CD4-positive, CD25-positive, alpha-beta regulatory T cell (primary cell): ENCODE data around the gene E2F1. TPM values are rescaled to one million over a fixed set of nuclear protein-coding genes. Genes with fewer than 3 reads are reported as not detected.

Experiments
- ATAC-seq, 2 donors: fragments of 150-1000 bp; cut with Tn5 transposase; one replicate each; pipeline ENCODE4 v1.10.0; 2021; ENCODE audit warnings: low read depth in 2 of 2, moderate number of reproducible peaks in 2 of 2, moderate library complexity in 1 of 2
- DNase-seq, 3 donors: peaks; one replicate each; pipeline versions ENCODE4 v3.0.0 to v3.0.0-alpha.2; 2012 to 2022; ENCODE audit warnings: mixed read lengths in 1 of 3
- H3K27ac ChIP-seq: one replicate; pipeline ENCODE4 v1.7.0; 2013; ENCODE audit warnings: mild to moderate bottlenecking, low read length; ENCODE audit not compliant: insufficient read depth, poor library complexity, severe bottlenecking
- H3K27me3 ChIP-seq: one replicate; pipeline ENCODE4 v1.7.0; 2013; ENCODE audit warnings: low read length; ENCODE audit not compliant: control insufficient read depth, insufficient read depth
- H3K36me3 ChIP-seq: one replicate; pipeline ENCODE4 v1.7.0; 2013; ENCODE audit warnings: mild to moderate bottlenecking, low read length, moderate library complexity; ENCODE audit not compliant: control insufficient read depth, insufficient read depth
- H3K4me1 ChIP-seq: 2 replicates; pipeline ENCODE4 v1.7.0; 2013; ENCODE audit warnings: mild to moderate bottlenecking, low read length; ENCODE audit not compliant: insufficient read depth, control insufficient read depth, poor library complexity, severe bottlenecking
- H3K4me3 ChIP-seq: one replicate; pipeline ENCODE4 v1.7.0; 2013; ENCODE audit warnings: low read depth, mild to moderate bottlenecking, low read length, moderate library complexity
- H3K9me3 ChIP-seq, 2 experiments: 1 replicate in 1 of 2; 2 replicates in 1 of 2; pipeline ENCODE4 v1.7.0; 2013; ENCODE audit warnings: low read length in 2 of 2, mild to moderate bottlenecking in 1 of 2, moderate library complexity in 1 of 2; ENCODE audit not compliant: control insufficient read depth in 2 of 2
- H3K27ac Mint-ChIP-seq, 3 donors: one replicate each; pipeline ENCODE4 v1.8.0; 2020 to 2022; ENCODE audit warnings: mild to moderate bottlenecking in 3 of 3, mixed read lengths in 3 of 3, moderate library complexity in 2 of 3
- H3K27me3 Mint-ChIP-seq: one replicate; pipeline ENCODE4 v1.8.0; 2022; ENCODE audit warnings: mild to moderate bottlenecking, mixed read lengths
- H3K36me3 Mint-ChIP-seq: one replicate; pipeline ENCODE4 v1.8.0; 2020; ENCODE audit warnings: mixed read lengths
- H3K4me1 Mint-ChIP-seq, 4 donors: one replicate each; pipeline ENCODE4 v1.8.0; 2020 to 2022; ENCODE audit warnings: mixed read lengths in 4 of 4, mild to moderate bottlenecking in 1 of 4
- H3K4me3 Mint-ChIP-seq, 4 donors: one replicate each; pipeline ENCODE4 v1.8.0; 2020 to 2022; ENCODE audit warnings: mild to moderate bottlenecking in 4 of 4, mixed read lengths in 4 of 4, moderate library complexity in 3 of 4
- H3K9me3 Mint-ChIP-seq, 7 donors: one replicate each; pipeline ENCODE4 v1.8.0; 2020 to 2022; ENCODE audit warnings: mixed read lengths in 7 of 7, mild to moderate bottlenecking in 3 of 7, moderate library complexity in 2 of 7
- polyA plus RNA-seq, 4 donors: library from polyadenylated mRNA; unstranded; fragments of 300-500 nt; fragmentation: Illumina TruSeq; gene quantifications; one replicate each; pipeline ENCODE4 v1.2.3, GENCODE V29; 2021
- total RNA-seq: library from RNA; stranded (reverse); gene quantifications from one replicate; pipeline ENCODE4 v1.2.3, GENCODE V29; 2022

Gene E2F1, protein sequence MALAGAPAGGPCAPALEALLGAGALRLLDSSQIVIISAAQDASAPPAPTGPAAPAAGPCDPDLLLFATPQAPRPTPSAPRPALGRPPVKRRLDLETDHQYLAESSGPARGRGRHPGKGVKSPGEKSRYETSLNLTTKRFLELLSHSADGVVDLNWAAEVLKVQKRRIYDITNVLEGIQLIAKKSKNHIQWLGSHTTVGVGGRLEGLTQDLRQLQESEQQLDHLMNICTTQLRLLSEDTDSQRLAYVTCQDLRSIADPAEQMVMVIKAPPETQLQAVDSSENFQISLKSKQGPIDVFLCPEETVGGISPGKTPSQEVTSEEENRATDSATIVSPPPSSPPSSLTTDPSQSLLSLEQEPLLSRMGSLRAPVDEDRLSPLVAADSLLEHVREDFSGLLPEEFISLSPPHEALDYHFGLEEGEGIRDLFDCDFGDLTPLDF
- total RNA-seq (3.1 TPM), polyA plus RNA-seq (1 to 10 TPM in 1 of 4 donors, under 1 TPM in 3; 0.48 to 2.4 (median 0.85) TPM)

DNA sequence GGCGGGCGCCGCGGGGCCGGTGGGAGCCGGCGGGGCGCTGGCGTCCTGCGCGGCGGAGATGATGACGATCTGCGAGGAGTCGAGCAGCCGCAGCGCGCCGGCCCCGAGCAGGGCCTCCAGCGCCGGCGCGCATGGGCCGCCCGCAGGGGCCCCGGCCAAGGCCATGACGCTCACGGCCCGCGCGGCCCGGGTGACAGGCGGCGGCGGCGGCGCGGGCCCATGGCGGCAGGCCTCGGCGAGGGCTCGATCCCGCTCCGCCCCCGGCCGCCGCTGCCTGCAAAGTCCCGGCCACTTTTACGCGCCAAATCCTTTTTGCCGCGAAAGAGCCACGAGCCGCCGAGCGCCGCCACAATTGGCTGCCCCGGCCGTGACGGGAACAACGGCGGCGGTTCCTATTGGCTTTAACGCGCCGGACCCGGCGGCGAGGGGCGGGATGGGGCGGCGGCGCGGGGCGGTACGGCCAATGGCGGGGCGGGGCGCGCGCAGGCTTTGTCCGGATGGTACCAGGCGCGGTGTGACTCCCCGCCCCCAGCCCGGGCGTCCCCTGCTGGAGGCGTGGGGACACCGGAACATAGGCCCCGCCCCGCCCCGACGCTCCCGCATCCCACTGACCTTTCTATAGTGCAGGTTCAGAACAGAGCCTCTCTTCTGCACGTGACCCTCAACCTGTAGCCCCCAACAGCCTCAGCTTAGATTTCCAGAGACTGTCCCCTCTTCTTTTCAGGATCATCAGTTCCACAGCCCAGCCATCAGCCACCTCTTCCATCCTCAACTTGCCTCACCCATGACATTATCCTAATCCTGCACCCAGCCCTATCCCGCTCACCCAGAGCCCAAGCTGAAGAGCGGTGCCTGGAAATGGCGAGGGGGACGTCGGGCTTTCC lies at the start of gene E2F1:
Gene E2F1 (minus strand): TSS at position 286 of the 884 bp plus-strand sequence. CDS start 121 bp downstream, at position 165.
- H3K9me3 Mint-ChIP-seq = no peaks in the 10 kb centered on the region
- ATAC-seq (peak; percentile 94 to 95), DNase-seq (peak; percentile 92 to 96 (median 92))
- no peaks in the 10 kb centered on the region for H3K36me3 ChIP-seq
- H3K27ac ChIP-seq = peak within 1 kb of the TSS; percentile 60
- H3K4me3 Mint-ChIP-seq = peak within 1 kb of the TSS; percentile 83 to 94 (median 88)
- H3K4me1 Mint-ChIP-seq = peaks cover 0 to 43% (median 28%) of the 10 kb centered on the region in 4 donors
- H3K4me1 ChIP-seq = peaks cover 18% of the 10 kb centered on the region
- H3K27ac Mint-ChIP-seq = peak within 1 kb of the TSS in 2 of 3 donors; percentile 79 to 91
- H3K4me3 ChIP-seq = peak within 1 kb of the TSS; percentile 66
- H3K9me3 ChIP-seq = no peaks in the 10 kb centered on the region
- H3K36me3 Mint-ChIP-seq = no peaks in the 10 kb centered on the region
- no peaks in the 10 kb centered on the region for H3K27me3 Mint-ChIP-seq
- no peaks in the 10 kb centered on the region for H3K27me3 ChIP-seq

DNA sequence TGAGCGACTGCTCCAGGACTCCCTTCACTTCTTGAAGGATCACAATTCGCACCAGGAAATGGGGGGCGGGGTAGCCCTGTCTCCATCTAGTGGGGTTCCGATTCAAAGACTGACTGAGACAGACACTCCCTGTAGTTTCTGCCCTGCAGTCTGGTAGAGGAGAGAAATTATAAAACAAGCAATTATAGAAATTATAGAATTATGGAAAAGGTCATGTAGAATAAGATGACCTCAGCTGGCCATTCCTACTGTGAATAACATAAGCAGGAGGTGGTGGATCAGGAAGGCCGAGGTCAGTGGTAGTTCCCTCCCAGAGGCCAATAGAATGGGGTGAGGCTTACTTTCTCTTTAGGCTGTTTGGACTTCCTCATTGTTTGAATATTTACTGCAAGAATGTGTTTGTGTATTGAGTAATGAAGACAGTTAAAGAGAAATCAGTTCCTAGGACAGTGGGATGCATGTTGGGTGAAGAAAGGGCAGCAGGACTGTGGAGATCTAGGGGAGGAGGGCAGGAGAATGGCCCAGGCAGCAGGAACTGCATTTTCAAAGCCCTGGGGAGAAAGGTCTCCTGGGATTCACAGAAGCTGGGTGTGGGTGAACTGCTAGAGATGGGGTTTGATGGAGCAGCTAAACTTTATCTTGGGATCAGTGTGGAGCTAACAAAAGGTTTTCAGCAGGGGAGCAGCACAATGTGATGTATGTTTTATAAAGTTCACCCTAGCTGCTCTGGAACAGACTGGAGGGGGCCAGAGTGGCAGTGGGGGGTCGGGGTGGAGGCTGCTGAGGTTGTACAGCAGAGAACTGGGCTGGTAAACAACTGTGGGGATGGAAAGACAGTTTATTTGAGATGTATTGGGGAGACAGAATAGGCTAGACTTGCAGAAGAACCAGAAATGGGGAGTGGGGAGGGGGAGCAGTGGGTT lies 47.7 kb upstream of the E2F1 start:
- H3K27ac Mint-ChIP-seq = peak overlapping the region; percentile 43 to 84 (median 56)
- peaks cover 12% of the 10 kb centered on the region for H3K36me3 Mint-ChIP-seq
- peaks cover 3 to 30% (median 13%) of the 10 kb centered on the region in 4 donors for H3K4me1 Mint-ChIP-seq
- DNase-seq (no peak), ATAC-seq (no peak)
- Histone ChIP-seq H3K4me3 (no peak overlapping the region), H3K36me3 (no peaks in the 10 kb centered on the region), H3K27me3 (no peaks in the 10 kb centered on the region), H3K9me3 (peaks cover 0 to 15% of the 10 kb centered on the region in 2 experiments), H3K27ac (no peak overlapping the region), H3K4me1 (peaks cover 16% of the 10 kb centered on the region)
- H3K27me3 Mint-ChIP-seq = peaks cover 11% of the 10 kb centered on the region
- H3K9me3 Mint-ChIP-seq = peaks cover 0 to 11% (median 5%) of the 10 kb centered on the region in 7 donors
- peak overlapping the region; percentile 82 to 97 (median 94) for H3K4me3 Mint-ChIP-seq

DNA sequence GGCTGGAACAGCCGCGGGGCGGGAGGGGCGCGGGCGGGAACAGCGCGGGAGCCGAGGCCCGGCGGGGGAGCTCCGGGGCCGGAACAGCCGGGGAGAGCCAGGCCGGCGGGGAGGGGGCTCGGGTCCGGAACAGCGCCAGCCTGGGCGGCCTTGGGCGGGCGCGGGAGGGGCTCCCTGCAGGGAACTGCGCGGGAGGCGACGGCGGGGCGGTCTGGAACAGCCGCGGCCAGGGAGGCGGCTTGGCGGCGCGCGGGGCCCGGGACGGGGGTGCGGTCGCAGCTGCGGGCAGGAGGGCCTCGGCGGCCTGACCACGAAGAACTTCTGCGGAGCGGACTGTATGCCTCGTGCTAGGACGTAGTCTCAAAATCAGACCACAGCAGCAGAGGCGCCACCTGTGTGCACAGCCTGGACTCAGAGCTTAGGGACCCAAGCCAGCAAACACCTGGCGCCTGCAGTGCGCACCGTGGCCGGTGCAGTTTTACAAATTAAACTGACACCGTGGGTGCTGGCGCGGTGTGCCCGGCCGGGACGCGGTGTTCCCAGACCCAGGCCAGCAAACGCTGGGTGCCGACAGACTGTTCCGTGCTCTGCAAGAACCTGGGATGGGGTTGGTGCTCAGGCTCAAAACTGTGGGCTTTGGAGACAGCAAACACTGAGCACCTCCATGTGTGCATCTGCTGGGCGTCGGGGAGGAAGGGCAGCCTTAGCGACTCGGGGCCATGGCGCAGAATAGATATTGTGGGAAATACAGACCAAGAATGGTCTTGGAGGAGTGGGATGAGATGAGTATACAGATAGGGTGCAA lies 46.2 kb upstream of the E2F1 start:
- H3K9me3 Mint-ChIP-seq = peaks cover 0 to 9% (median 5%) of the 10 kb centered on the region in 7 donors
- peaks cover 3 to 30% (median 13%) of the 10 kb centered on the region in 4 donors for H3K4me1 Mint-ChIP-seq
- peaks cover 8% of the 10 kb centered on the region for H3K36me3 Mint-ChIP-seq
- peaks cover 11% of the 10 kb centered on the region for H3K27me3 Mint-ChIP-seq
- Histone ChIP-seq H3K36me3 (no peaks in the 10 kb centered on the region), H3K27ac (peak overlapping the region; percentile 68), H3K4me1 (peaks cover 16% of the 10 kb centered on the region), H3K9me3 (peaks cover 0 to 12% of the 10 kb centered on the region in 2 experiments), H3K27me3 (no peaks in the 10 kb centered on the region), H3K4me3 (peak overlapping the region; percentile 74)
- peak overlapping the region; percentile 92 to 97 (median 94) for H3K4me3 Mint-ChIP-seq
- peak in 2 of 3 donors; percentile 78 to 89 for DNase-seq
- ATAC-seq = peak; percentile 57 to 70
- H3K27ac Mint-ChIP-seq = peak overlapping the region; percentile 84 to 91 (median 86)

DNA sequence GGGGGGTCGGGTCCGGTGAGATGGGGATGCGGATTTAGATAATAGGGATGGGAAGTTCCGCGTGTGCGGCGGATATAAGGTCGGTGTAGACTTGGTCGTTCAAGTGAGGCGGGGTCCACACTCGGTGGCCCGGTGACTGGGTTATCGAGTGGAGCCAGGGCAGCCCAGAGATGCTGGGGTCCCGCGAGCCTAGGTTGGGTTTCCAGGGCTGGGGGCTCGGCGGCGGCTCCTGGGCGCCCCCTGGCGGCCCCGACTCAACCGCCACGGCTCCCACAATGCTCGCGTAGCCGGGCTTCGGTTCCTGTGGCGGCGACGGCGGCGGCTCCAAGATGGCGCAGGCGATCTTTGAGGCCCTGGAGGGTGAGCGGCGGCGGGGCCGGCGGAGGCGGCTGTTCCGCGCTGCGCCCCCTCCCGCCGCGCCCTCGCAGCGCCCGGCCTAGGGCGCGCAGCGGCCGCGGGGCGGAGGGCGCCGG lies 45.5 kb upstream of the E2F1 start, which contains the start of gene ZNF341:
Gene ZNF341 (plus strand): TSS at position 304 of the 473 bp plus-strand sequence. CDS start 26 bp downstream, at position 330.
- peaks cover 0 to 9% (median 2%) of the 10 kb centered on the region in 7 donors for H3K9me3 Mint-ChIP-seq
- peak within 1 kb of the TSS; percentile 92 to 97 (median 94) for H3K4me3 Mint-ChIP-seq
- no peaks in the 10 kb centered on the region for H3K36me3 ChIP-seq
- peak within 1 kb of the TSS; percentile 95 to 99 (median 97) for H3K27ac Mint-ChIP-seq
- peaks cover 0 to 8% of the 10 kb centered on the region in 2 experiments for H3K9me3 ChIP-seq
- H3K4me3 ChIP-seq = peak within 1 kb of the TSS; percentile 74
- H3K27me3 ChIP-seq = no peaks in the 10 kb centered on the region
- DNase-seq = peak; percentile 80 to 93 (median 88)
- peaks cover 5% of the 10 kb centered on the region for H3K36me3 Mint-ChIP-seq
- peak; percentile 86 to 88 for ATAC-seq
- H3K4me1 ChIP-seq = peaks cover 16% of the 10 kb centered on the region
- peak within 1 kb of the TSS; percentile 73 for H3K27ac ChIP-seq
- peaks cover 3 to 30% (median 13%) of the 10 kb centered on the region in 4 donors for H3K4me1 Mint-ChIP-seq
- H3K27me3 Mint-ChIP-seq = peaks cover 11% of the 10 kb centered on the region

DNA sequence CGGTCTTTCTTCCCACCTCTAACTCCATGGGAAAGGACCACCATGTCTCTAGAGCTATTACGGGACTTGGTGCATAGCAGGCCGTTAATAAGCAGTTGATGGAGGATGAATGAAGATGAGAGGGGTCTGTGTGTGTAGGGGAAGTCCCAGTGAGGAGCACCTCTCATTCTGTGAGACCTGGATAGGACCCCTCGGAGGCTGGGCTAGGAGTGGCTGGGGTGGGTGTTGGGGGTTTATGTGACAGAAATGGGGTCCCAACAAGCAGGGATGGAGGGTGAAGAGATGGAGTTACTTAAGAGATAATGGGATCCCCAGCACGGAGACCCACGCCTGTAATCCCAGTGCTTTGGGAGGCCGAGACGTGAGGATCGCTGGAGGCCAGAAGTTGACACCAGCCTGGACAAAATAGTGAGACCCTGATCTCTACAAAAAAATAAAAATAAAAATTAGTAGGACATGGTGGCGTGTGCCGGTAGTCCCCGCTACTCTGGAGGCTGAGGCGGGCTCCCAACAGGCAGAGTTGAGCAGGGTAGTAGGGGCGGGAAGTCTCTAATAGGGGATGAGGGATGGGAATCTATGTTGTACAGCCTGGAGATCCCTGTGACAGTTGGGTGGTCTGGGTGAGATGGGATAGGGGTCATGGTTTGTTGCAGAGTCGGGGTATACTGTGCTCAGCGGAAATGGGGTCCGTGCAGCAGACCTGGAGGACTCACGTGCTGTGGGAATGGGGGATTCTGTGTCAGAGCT lies 44.9 kb upstream of the E2F1 start:
- Histone ChIP-seq H3K27me3 (no peaks in the 10 kb centered on the region), H3K36me3 (no peaks in the 10 kb centered on the region), H3K4me3 (peak overlapping the region; percentile 51), H3K4me1 (peaks cover 16% of the 10 kb centered on the region), H3K9me3 (peaks cover 0 to 1% of the 10 kb centered on the region in 2 experiments), H3K27ac (peak overlapping the region; percentile 73)
- Mint-ChIP-seq H3K4me3 (peak overlapping the region; percentile 90 to 97 (median 91)), H3K36me3 (peaks cover 3% of the 10 kb centered on the region), H3K27me3 (peaks cover 9% of the 10 kb centered on the region), H3K4me1 (peaks cover 3 to 30% (median 13%) of the 10 kb centered on the region in 4 donors), H3K27ac (peak overlapping the region; percentile 95 to 99 (median 97)), H3K9me3 (peaks cover 0 to 8% (median 0%) of the 10 kb centered on the region in 7 donors)
- no peak for ATAC-seq
- DNase-seq = no peak

DNA sequence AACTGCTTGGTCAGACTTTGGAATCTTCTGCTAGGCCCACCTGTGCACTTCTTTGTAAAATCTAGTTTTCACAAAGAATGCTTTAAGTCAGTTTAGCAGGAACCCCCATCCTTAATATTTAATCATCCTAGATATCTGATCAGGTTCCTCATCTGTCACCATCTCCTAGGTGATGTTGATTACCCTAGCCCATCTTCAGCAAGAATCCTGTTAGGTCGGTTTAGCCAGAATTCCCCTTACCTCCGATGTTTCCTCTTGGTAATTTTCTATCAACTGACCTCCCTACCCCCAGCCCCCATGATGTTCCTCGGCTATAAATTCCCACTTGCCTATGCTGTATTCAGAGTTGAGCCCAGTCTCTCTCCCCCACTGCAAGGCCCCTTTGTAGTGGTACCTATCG lies 42.9 kb upstream of the E2F1 start:
- peaks cover 3 to 27% (median 11%) of the 10 kb centered on the region in 4 donors for H3K4me1 Mint-ChIP-seq
- H3K36me3 Mint-ChIP-seq = no peaks in the 10 kb centered on the region
- Histone ChIP-seq H3K4me1 (peaks cover 13% of the 10 kb centered on the region), H3K9me3 (no peaks in the 10 kb centered on the region), H3K4me3 (no peak overlapping the region), H3K36me3 (no peaks in the 10 kb centered on the region), H3K27ac (no peak overlapping the region), H3K27me3 (no peaks in the 10 kb centered on the region)
- peaks cover 0 to 6% (median 0%) of the 10 kb centered on the region in 7 donors for H3K9me3 Mint-ChIP-seq
- no peak for DNase-seq
- no peak for ATAC-seq
- no peak overlapping the region for H3K27ac Mint-ChIP-seq
- peak overlapping the region in 1 of 4 donors; percentile 64 for H3K4me3 Mint-ChIP-seq
- peaks cover 5% of the 10 kb centered on the region for H3K27me3 Mint-ChIP-seq
